ENCODE data around the gene ZNF415.
"Not testable (repeated sequence)": the region's sequence is repeated elsewhere in the genome, so short reads cannot be mapped to it uniquely, and the experiment has no call there.

DNA sequence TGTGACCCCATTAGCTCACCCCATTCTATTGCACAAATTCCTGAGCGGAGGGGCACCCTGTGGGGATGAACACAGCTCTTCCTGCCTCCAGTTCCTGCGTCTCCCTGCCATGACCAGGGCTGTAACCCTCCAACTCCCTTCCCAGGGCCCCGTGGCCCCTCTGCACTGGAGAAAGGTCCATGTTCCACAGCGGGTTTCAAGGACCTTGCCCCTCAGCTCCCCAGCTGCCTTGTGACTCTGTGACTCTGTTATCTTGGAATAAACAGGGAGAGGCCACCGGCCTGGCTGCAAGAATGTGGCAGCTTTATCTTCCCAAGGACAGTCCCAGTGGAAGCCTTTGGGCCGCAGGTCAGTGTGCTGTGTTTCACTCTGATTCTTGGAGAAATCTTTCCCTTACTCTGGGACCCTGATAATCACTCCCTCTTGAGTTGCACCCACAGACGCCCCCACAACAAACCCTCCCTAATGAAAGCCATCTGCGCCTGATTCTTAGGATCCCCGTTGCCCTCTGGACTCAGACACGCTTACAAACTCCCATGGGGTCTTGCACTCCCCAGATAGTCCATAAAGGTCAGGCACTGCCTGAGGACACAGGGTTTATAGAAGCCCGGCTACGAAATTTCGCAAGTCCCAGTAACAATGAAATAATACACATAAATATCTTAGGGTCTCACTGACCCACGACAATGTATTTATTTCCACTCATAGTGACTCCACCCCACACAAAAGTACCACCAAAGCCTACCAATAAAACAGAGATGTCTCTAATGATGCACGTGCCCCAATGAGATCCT is 5.8 kb downstream of the ZNF415 start:
- TF ChIP-seq, protein P1, sequence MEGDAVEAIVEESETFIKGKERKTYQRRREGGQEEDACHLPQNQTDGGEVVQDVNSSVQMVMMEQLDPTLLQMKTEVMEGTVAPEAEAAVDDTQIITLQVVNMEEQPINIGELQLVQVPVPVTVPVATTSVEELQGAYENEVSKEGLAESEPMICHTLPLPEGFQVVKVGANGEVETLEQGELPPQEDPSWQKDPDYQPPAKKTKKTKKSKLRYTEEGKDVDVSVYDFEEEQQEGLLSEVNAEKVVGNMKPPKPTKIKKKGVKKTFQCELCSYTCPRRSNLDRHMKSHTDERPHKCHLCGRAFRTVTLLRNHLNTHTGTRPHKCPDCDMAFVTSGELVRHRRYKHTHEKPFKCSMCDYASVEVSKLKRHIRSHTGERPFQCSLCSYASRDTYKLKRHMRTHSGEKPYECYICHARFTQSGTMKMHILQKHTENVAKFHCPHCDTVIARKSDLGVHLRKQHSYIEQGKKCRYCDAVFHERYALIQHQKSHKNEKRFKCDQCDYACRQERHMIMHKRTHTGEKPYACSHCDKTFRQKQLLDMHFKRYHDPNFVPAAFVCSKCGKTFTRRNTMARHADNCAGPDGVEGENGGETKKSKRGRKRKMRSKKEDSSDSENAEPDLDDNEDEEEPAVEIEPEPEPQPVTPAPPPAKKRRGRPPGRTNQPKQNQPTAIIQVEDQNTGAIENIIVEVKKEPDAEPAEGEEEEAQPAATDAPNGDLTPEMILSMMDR (conservative IDR thresholded peaks at IDR 0.05; ENCODE audit: low read length) = not testable (repeated sequence)
- not testable (repeated sequence) for TF ChIP-seq EZH2phosphoT487 (IDR thresholded peaks at IDR 0.05; ENCODE audit: borderline replicate concordance)
